HepG2 (cell line): ENCODE data around the gene ACOT2. TPM values are rescaled to one million over a fixed set of nuclear protein-coding genes. Genes with fewer than 3 reads are reported as not detected.

Experiments
- AFF4 ChIP-seq: sonication (generic); formaldehyde crosslinking; IDR thresholded peaks from 2 replicates; pipeline ENCODE4 v1.4.0; 2020; ENCODE audit warnings: missing genetic modification reagents
- AGO1 ChIP-seq: fragments of 200-400 bp; formaldehyde crosslinking; IDR thresholded peaks from 2 replicates; pipeline ENCODE4 v1.6.1; 2017; ENCODE audit warnings: mild to moderate bottlenecking, low read depth, low read length, moderate library complexity; ENCODE audit not compliant: poor library complexity, severe bottlenecking
- CREBL2 ChIP-seq: sonication (generic); formaldehyde crosslinking; IDR thresholded peaks from 2 replicates; pipeline ENCODE4 v1.8.1; 2023; ENCODE audit warnings: missing genetic modification reagents, mild to moderate bottlenecking, borderline replicate concordance
- FOXP1 ChIP-seq, 2 experiments: fragments of 450-650 bp in 1 of 2; IDR thresholded peaks; 2 replicates each; pipeline ENCODE4 v1.6.1; 2017 to 2018; ENCODE audit warnings: antibody characterized with exemption in 1 of 2
- HOMEZ ChIP-seq: IDR thresholded peaks from 2 replicates; pipeline ENCODE4 v1.6.1; 2016; ENCODE audit warnings: low read depth
- KMT2A ChIP-seq: sonication (generic); formaldehyde crosslinking; IDR thresholded peaks from 2 replicates; pipeline ENCODE4 v1.4.0; 2020; ENCODE audit warnings: missing genetic modification reagents
- NR2C2 ChIP-seq: sonication (generic); formaldehyde crosslinking; IDR thresholded peaks from 2 replicates; pipeline ENCODE4 v1.4.0; 2020; ENCODE audit warnings: missing genetic modification reagents, mild to moderate bottlenecking, moderate library complexity, borderline replicate concordance
- PHF20 ChIP-seq: sonication (generic); formaldehyde crosslinking; IDR thresholded peaks from 2 replicates; pipeline ENCODE4 v1.5.0; 2020; ENCODE audit warnings: mild to moderate bottlenecking, missing genetic modification reagents
- ZBTB7A ChIP-seq: sonication (generic); formaldehyde crosslinking; IDR thresholded peaks from 2 replicates; pipeline ENCODE4 v1.8.0; 2022; ENCODE audit warnings: mild to moderate bottlenecking, missing genetic modification reagents
- ZNF24 ChIP-seq: fragments of 450-650 bp; IDR thresholded peaks from 2 replicates; pipeline ENCODE4 v1.6.1; 2017; ENCODE audit warnings: antibody characterized with exemption, mild to moderate bottlenecking
- ZNF879 ChIP-seq: sonication (generic); formaldehyde crosslinking; IDR thresholded peaks from 2 replicates; pipeline ENCODE4 v1.8.1; 2023; ENCODE audit warnings: missing genetic modification reagents
- polyA plus RNA-seq, 8 experiments: library from polyadenylated mRNA; depleted of rRNA in 3 of 8; stranded (reverse) in 7 of 8; unstranded in 1 of 8; fragments of >200 nt; fragmentation: Illumina TruSeq in 4 of 8; extraction: Trizol in 4 of 8; gene quantifications; 2 replicates each; pipeline versions ENCODE4 v1.2.1 to v1.2.3, GENCODE V29; 2011 to 2016; ENCODE audit warnings: low read depth in 4 of 8, missing spikeins in 1 of 8, mixed read lengths in 1 of 8; ENCODE audit not compliant: insufficient read depth in 1 of 8
- total RNA-seq, 5 experiments: library from RNA; depleted of rRNA; stranded (reverse); fragments of >200 nt; fragmentation: Illumina TruSeq; extraction: Trizol; gene quantifications; 2 replicates each; pipeline ENCODE4 v1.2.3, GENCODE V29; 2016; ENCODE audit warnings: low read depth in 1 of 5
- TF ChIP-seq, protein P1 (sequence below): sonication (generic); formaldehyde crosslinking; IDR thresholded peaks from 2 replicates; pipeline ENCODE4 v1.9.0; 2021; ENCODE audit warnings: missing genetic modification reagents, borderline replicate concordance
- TF ChIP-seq, protein P2 (sequence below): sonication (generic); formaldehyde crosslinking; IDR thresholded peaks from 2 replicates; pipeline ENCODE4 v1.4.0; 2020; ENCODE audit warnings: missing genetic modification reagents, borderline replicate concordance
- TF ChIP-seq, protein P3 (sequence below): sonication (generic); formaldehyde crosslinking; IDR thresholded peaks from 2 replicates; pipeline ENCODE4 v1.4.0; 2020; ENCODE audit warnings: mild to moderate bottlenecking, missing genetic modification reagents
- TF ChIP-seq, protein P4 (sequence below): sonication (generic); formaldehyde crosslinking; IDR thresholded peaks from 2 replicates; pipeline ENCODE4 v1.4.0; 2020; ENCODE audit warnings: mild to moderate bottlenecking, low read depth, missing genetic modification reagents

ACOT2 gene
- total and polyA plus RNA-seq, 2 of the 13 experiments (the other 11 are each of a cell fraction or from before 2014, with no cell fraction given): 60.0 to 110 TPM

- TF ChIP-seq HOMEZ (CRISPR knock-in tag): no peak
- TF ChIP-seq, protein P1, sequence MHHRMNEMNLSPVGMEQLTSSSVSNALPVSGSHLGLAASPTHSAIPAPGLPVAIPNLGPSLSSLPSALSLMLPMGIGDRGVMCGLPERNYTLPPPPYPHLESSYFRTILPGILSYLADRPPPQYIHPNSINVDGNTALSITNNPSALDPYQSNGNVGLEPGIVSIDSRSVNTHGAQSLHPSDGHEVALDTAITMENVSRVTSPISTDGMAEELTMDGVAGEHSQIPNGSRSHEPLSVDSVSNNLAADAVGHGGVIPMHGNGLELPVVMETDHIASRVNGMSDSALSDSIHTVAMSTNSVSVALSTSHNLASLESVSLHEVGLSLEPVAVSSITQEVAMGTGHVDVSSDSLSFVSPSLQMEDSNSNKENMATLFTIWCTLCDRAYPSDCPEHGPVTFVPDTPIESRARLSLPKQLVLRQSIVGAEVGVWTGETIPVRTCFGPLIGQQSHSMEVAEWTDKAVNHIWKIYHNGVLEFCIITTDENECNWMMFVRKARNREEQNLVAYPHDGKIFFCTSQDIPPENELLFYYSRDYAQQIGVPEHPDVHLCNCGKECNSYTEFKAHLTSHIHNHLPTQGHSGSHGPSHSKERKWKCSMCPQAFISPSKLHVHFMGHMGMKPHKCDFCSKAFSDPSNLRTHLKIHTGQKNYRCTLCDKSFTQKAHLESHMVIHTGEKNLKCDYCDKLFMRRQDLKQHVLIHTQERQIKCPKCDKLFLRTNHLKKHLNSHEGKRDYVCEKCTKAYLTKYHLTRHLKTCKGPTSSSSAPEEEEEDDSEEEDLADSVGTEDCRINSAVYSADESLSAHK: no peak
- TF ChIP-seq NR2C2 (CRISPR knock-in tag): 0 out of 2 replicates have a peak, but pooled peaks have one; percentile 31
- no peak for TF ChIP-seq ZNF24
- TF ChIP-seq FOXP1 (IDR thresholded peaks at IDR 0.05): no peak
- TF ChIP-seq FOXP1 (CRISPR knock-in tag; IDR thresholded peaks at IDR 0.05): no peak
- peak; percentile 64 for TF ChIP-seq PHF20 (CRISPR knock-in tag)
- TF ChIP-seq AGO1: peak; percentile 24
- TF ChIP-seq AFF4 (CRISPR knock-in tag): no peak
- no peak for TF ChIP-seq ZBTB7A
- TF ChIP-seq, protein P2, sequence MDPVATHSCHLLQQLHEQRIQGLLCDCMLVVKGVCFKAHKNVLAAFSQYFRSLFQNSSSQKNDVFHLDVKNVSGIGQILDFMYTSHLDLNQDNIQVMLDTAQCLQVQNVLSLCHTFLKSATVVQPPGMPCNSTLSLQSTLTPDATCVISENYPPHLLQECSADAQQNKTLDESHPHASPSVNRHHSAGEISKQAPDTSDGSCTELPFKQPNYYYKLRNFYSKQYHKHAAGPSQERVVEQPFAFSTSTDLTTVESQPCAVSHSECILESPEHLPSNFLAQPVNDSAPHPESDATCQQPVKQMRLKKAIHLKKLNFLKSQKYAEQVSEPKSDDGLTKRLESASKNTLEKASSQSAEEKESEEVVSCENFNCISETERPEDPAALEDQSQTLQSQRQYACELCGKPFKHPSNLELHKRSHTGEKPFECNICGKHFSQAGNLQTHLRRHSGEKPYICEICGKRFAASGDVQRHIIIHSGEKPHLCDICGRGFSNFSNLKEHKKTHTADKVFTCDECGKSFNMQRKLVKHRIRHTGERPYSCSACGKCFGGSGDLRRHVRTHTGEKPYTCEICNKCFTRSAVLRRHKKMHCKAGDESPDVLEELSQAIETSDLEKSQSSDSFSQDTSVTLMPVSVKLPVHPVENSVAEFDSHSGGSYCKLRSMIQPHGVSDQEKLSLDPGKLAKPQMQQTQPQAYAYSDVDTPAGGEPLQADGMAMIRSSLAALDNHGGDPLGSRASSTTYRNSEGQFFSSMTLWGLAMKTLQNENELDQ (CRISPR knock-in tag): no peak
- TF ChIP-seq ZNF879 (CRISPR knock-in tag): no peak
- TF ChIP-seq, protein P3, sequence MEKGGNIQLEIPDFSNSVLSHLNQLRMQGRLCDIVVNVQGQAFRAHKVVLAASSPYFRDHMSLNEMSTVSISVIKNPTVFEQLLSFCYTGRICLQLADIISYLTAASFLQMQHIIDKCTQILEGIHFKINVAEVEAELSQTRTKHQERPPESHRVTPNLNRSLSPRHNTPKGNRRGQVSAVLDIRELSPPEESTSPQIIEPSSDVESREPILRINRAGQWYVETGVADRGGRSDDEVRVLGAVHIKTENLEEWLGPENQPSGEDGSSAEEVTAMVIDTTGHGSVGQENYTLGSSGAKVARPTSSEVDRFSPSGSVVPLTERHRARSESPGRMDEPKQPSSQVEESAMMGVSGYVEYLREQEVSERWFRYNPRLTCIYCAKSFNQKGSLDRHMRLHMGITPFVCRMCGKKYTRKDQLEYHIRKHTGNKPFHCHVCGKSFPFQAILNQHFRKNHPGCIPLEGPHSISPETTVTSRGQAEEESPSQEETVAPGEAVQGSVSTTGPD (CRISPR knock-in tag): no peak
- TF ChIP-seq, protein P4, sequence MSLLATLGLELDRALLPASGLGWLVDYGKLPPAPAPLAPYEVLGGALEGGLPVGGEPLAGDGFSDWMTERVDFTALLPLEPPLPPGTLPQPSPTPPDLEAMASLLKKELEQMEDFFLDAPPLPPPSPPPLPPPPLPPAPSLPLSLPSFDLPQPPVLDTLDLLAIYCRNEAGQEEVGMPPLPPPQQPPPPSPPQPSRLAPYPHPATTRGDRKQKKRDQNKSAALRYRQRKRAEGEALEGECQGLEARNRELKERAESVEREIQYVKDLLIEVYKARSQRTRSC (CRISPR knock-in tag): 0 out of 2 replicates have a peak, but pooled peaks have one; percentile 37
- no peak for TF ChIP-seq KMT2A
- TF ChIP-seq CREBL2 (CRISPR knock-in tag): no peak
Observed at GRCh38 chr14:73612339-73613045, 43.5 kb downstream of the ACOT2 start, which contains the start of gene ACOT6 (continued).
